Kidney glomerular epithelial cell (primary cell): ENCODE data around the gene CERS6.

ENCODE experiments used
- DNase-seq: peaks from one replicate; lab custom pipeline; 2025; lab: John Stamatoyannopoulos, UW

CERS6 gene

DNA sequence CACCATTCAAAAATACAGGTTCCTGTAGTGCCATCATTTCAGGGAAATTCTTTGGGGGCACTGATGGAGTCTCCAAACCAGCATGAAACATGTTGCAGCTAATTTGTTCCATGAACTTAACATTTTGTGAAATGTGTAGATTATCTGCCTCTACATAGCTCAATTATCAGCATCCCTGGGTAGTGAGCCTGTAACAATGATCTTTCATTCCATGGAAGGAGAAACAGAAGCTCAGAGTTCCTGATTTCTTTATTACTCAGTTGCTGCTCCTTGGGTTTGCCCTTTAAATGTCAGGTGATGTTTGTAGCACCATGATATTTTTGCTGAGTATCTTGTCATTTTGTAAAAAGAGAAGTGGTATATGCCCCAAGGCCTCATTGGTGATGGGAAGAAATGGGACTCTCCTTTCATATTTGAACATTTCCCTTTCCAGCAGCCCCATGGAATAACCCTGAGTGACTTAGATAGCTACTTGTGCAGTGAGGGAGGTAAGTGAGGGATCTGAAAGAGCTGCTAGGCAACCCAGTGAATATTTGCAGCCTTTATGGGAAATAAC lies 146.9 kb downstream of the CERS6 start:
- DNase-seq: no peak

DNA sequence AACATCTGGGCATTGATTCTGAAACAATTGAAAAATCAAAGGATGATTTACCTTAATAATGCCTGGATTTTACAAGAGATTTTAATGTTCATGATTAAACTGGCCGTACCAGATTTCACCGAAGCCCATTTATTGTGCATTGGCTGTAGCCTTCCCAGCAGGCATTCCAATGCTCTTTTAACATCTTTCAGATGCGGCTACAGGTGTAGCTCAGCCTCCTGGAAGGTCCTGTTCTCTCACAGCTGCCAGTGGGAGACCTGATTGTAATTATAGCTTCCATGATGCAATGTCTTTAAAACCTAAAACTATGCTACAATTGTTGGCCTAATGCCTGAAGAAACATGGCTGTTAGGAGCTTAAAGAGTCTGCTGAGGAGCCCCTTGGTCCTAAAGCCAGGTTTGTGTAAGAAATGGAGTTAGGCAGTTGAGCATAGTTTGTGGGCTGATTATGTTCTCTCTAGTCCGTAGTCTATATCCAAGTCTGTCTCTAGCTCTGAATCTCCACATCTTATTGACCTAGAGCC lies 147.4 kb downstream of the CERS6 start:
- DNase-seq: no peak

DNA sequence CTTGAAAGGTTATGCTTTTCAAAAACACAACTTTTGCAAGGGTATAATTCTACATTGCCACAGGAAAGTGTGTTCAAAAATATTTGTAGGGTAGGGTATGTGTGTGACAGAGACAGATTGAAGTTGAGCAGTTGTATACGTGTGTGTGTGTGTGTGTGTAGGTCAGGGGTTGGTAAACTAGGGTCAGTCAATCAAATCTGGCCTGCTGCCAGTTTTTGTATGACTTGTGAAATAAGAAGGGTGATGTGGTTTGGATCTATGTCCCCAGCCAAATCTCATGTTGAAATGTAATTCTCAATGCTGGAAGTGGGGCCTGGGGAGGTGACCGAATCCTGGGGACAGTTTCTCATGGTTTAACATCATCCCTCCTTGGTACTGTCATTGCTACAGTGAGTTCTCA lies 148.2 kb downstream of the CERS6 start:
- no peak for DNase-seq

DNA sequence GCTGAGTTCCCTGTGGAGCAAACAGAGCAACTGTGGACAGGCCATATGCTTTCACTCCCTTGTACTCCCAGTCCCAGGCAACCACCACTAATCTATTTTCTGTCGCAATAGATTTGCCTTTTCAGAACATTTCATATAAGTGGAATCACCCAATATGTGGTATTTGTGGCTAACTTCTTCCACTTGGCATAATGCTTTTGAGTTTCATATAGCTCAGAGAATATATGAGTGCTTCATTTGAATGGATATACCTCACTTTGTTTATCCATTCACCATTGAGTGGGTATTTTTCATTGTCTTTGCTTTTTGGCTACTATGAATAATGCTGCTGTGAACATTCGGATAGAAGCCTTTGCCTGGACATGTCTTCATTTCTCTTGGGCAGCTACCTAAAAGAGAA lies 151.9 kb downstream of the CERS6 start:
- no peak for DNase-seq

DNA sequence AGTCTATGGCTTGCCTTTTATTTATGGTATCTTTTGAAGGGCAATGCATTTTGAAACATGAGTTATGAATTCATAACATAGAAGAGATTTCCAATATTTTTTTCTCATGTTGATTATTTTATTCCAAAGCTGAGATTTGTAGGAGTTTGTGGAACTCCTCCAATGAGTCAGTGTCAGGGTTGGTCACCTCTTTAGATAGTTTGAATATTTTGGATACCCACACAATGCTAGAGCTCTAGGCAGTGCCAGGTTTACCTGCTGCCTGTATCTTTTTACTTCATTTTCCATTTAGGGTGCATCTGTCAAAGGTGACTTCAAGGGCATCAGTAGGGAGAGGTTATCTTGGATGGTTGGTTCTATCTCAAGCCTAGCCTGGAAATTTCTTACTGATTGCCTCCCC lies 152.7 kb downstream of the CERS6 start:
- DNase-seq: no peak

DNA sequence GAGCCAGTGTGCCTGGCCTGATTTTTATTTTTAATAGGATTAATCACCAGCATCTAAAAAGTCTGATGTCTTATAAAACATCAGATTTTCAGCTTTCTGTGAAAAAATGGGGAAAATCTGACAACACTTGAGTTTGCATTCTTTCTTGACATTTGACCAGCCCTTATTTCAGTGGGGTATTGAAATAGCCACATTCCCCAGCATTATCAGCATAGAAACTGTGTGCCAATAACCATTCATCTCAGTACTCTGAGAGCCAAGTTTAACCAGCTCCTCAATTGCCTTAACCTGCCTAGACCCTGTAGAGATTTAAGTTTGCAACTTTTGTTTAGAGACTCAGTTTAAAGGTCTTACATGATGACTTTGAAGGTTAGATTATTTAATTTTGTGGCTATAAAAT lies 155.0 kb downstream of the CERS6 start:
- DNase-seq: no peak

DNA sequence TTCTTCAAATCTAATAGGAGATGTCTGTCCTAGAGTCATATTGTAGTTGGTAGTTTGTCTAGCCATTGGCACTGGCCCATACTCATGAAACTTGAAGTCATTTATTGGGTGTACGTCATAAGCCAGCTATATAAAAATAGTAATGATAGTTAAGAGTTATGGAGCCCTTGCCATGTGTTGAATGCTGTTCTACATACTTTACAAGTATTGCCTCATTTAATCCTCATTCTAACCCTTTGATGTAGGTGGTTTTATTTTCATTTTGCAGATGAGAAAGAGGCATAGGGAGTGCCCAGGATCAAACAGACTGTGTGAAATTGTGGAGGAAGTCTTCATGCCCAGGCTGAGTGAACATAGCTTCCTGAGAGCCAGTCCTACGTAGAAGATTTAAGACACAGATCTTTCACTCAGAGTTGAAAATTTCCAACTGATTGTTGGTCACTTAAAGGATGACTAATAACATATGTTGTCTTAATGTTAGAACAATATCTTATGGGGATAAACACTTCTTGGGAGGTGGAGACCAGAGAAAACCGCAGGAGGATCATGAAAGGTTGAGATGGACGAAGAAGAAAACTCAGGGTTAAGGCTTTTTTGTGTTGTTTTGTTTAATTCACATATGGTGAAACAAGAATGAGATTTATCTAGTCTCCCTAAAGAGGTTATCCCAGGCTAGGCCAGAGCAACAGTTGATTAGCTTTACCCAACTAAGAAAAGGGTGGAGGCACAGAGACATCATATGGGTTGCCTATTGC lies 156.0 kb downstream of the CERS6 start:
- DNase-seq: no peak

DNA sequence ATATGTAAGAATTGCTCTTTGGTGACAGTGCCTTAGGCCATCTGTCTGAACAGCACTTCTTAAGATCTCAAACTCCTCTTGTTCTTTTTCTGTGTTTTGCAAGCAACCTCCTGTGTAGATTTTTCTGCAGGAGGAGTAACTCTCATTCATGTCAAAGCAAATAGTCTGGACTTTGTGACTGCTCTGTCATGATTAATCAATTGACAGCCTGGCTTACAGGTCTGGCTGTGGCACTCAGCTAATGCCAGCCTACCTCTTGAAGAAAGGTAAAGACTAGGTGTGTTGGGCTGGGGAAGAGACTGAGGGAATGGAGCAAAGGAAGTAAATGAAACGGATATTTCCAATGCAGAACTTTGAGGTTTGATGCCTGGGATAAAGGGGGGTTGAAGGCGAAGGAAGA lies 156.6 kb downstream of the CERS6 start:
- no peak for DNase-seq

DNA sequence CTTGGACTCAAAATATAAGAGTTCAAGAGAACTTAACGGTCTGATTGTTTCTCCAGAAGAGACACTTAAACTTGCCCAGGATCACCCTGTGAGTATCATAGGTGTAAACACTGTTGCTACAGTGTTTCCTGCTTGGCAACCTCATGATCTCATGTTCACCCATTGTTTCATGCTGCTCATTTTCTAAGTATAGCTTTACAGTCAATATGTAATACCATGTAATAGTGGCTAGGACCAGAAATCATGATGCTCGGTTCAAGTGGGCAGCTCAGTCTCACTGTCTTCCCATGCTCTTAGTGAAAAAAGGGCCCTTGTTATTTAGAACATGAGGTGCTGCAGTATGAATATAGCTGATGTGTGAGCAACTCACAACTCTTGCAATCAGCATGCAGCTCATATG lies 157.5 kb downstream of the CERS6 start:
- DNase-seq: no peak

DNA sequence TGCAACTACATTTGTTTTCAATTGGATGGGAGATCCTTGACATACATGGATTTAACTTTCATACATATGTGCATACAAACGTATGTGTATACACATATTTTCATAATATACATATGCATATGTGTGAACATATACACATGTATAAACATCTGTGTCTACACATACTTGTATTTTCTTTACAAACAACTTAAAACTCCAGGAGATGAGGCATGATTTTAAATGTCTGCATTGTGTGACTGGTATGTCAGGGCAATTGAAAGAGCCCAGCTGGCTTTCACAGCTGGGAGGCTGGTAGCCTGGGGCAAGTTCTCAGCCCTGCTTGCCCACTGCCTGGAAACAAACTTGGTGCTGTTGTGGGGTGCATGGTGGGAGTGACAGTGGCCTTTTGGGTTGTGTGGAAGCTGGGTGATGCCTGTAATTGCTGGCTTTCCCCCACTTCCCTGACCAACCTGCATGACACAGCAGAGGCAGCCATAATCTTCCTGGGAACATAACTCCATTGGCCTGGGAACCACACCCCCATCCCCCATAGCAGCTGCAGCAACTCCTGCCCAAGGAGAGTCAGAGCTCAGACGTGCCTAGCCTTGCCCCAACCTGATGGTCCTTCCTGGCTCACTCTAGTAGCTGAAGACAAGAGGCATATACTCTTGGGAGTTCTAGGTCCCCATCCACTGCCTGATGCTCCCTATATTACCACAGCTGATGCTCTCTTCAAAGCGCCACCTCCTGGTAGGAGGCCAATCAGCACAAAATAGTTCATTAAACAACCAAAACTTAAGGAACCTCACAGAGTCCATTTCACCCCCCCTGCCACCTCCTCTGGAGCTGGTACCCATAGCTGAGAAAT lies 158.3 kb downstream of the CERS6 start:
- no peak for DNase-seq

DNA sequence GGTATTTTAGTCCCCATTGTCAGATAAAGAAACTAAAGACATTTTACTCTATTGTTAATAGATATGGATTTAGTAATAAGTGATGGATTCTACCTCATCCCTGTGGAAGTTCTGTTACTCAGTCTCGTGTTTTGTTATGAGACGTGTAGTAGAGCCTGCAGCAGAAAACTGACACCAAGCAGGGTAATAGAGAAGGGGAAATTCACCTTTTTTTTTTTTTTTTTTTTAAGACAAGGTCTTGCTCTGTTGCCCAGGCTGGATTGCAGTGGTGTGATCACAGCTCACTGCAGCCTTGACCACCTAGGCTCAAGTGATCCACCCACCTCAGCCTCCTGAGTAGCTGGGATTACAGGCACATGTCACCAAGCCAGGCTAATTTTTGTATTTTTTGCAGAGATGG lies 164.5 kb downstream of the CERS6 start:
- no peak for DNase-seq

DNA sequence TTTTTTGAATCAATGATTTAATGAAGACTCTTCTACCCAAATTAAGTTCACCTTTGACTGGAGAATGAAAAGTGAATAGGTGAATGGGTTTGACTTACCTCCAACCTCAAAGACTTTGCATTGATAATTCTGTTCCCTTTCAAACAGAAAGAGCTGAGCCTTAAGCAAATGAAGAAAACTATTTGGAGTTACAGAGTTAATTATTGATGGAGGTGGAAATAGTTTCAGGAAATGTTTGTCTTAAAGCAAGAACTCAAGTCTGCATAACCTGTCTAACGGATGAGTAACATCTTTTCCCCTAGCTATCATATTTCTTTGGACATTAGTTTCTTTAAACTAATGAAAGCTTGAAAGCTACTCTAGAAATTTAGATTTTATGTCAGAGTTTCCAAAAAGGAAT lies 166.5 kb downstream of the CERS6 start:
- peak; percentile 60 for DNase-seq

DNA sequence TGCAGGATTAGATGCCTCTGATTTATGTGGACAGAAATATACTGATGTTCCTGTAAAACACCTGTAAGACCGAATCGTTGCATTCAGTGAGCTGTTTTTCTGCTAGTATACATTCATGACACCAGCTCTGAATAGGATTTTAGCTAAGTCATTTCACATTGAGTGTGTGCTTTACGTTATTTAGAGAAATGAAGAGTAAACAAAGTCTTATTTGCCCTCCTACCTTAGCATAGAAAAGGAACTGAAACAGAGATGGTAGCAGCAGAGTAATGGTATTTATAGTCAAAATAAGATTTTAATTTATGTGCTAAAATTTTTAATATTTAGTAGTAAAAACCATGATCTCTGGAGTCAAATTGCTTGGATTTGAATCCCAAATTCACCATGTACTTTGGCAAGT lies 168.0 kb downstream of the CERS6 start:
- DNase-seq: no peak

DNA sequence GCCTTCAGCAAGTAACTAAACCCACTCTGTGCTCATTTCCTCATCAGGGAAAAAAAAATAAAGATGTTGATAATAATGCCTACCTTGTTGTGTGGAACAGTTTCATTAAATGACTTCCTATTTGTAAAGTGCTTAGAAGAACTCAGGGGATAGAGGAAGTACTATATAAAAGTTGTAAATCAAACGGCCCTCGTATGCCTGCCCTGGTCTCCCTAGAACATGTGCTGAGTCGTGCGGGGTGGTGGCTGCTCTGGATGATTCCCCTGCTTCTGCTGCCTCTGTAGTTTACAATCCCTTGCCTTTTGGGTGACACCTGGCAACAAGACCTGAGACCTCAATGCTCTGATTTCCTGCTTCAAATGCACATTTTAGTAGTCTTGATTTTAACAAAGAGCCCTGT lies 170.0 kb downstream of the CERS6 start:
- no peak for DNase-seq

DNA sequence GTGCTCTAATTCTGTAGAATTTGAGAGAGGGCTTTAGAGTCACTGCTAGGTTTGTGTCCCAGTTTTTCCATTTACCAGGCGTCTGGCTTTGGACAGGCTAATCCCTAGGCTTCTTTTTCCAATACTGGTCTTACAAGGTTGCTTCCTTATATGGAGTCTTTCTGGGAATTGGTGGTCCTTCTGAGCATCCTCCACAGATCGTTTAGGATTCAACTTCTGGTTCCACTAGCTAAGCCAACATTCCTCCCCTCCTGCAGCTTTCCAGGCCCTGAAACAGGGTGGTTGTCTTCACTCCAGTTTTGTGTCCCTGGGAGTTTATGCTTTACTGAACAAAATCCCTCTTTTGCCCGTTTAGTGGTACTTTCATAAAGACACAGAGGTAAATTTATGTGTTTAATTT lies 170.6 kb downstream of the CERS6 start:
- DNase-seq: no peak

DNA sequence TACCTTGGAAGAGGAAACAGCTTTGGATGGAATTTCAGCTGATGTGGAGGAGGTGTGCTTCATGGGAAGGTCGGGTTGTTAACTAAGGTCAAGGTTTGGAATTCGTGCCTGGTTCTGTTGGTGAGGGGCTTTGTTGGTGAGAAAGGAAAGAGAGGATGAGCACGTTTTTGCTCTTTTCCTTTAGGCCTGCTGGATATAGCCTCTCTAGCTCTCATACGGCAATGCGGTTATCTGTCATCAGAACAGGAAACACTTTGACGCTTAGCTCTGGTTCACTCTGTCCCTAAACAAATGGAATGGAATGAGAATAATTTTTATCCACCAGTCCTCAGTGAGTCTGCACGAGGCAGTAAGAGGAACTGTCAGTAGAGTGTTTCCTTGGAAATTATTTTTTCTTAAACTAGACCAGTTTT lies 176.6 kb downstream of the CERS6 start:
- DNase-seq: peak; percentile 26

DNA sequence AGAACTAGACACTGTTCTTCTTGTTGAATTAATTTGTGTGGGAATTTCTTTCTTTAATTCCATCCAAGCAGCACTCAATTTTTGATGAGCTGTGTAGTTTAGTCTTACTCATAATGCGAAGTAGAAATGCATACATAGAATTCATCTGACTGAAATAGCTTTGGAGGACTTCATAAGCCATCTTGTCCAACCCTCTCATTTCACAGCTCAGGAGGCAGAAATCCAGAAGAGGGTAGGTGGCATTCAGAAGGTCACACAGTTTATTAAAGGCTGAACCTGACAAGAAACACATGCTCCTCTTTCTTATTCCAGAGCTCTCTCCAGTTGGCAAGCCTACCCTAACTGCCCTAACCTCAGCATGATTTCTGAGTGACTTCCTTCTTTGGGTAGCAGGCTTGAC lies 177.1 kb downstream of the CERS6 start:
- DNase-seq: no peak

DNA sequence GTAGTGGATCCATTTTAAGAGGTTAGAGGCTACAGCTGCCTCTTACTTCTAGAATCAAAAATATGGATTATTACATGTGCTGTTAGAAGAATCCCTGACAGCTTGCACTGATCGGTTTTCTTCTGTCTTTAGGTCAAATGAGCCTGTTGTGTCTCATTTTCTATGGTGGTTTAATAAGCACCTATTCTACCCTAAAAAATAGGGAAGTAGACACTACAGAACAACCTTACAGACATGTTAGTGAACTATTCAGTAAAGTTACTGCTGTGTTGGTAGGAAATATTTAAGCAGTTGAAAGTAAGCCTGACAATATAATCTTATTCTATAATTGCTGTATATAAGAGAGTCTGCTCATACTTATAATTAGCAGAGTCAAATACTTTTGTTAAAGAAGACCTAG lies 177.8 kb downstream of the CERS6 start:
- no peak for DNase-seq

DNA sequence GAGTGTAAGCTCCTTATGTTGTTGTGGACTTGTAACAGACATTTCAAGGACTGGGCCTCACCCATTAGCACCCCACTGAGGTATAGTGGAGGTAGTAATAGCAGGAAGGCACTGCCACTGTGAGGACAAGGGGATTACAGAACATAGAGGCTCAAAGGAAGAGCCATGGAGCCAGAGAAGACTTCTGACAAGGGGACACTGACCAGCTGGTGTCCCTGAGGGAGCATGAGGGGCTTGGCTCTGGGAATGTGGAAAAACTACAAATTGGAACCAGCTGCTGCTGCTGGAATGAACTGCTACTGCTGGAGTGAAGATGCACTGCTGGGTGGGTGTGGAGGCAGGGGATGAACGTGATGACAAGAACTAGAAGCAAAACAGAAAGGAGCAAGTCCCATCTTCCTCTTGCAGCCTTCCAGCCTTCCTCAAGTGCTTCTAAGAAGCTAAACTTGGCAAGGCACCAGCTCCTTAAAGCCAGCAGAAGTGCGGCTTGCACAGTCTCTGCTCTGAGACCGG lies 179.0 kb downstream of the CERS6 start:
- DNase-seq: no peak

DNA sequence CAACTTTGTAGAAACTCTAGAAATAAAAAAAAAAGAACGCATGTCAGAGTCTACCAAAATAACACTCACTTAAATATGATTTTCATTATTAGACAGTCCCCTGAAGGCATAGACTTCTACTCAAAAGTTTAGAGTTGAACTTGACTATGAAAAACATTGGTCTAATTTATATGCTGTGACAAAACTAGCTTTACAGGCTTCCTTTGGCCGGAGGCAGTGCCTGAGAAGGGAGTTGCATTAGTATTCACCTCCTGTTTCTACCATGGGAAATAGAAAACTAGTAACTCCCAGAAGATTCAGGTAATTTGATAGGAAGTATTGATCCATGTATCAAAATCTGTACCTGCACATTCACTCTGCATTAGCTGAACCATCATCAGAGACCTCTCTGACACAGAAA lies 182.9 kb downstream of the CERS6 start:
- no peak for DNase-seq

DNA sequence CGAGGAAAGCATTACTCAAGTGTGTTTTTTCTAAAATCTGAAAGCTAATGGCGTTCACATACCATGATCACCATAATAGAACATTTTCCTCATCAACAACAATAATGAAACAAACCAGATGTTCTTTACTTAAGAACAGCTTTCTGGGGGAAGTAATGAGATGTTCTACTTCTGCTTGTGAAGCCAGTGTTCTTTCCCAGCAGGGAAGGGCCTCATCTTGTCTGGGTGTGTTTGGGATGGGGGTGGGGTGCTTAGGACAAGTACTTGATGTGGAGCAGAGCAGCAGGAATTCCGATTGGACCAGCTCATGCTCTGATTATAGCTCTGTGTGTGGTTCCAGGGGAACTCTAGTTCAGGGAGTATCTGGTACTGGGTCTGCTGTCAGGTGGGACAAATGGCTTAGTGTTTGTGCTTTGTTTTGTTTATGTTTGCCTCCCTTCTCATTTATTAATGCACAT lies 183.4 kb downstream of the CERS6 start:
- DNase-seq: peak; percentile 50

DNA sequence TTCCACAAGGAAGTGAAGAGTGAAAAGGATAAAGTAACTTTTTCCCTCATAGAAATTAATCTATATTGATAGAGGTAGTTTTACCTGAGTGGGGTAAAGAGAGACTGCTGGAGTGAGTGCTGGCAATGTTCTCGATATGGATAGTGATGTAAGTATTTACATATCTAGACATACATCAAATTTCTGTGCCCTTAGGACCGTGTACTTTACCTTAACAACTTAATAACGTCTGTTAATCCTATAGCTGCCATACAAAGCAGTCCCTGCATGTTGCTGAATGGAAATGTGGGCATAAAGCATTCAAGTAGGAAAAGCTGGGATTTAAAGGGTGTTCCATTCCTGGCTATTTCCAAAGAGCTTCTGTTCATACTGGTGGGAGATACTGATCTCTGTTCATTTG lies 184.0 kb downstream of the CERS6 start:
- DNase-seq: no peak

DNA sequence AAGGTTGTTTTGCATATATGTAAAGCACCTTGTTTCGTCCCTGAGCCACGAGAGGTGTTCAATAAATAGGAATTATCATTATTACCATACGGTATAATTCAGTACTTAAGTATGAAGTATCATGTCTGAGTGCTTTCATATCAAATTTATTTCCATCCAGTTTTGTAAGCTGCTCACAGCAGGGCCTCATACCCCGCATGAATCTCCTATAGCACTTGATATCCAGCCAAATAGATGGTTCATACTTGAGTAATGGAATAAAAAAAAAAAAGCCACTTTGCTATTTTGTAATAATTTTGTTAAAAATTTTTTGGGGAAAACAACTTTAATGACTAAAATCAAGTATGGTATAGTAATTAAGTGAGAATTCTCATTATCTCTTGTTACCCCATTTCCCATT lies 185.6 kb downstream of the CERS6 start:
- no peak for DNase-seq
